NCI-H2081 (cell line): ENCODE data around the gene SLC13A3.

Experiments
- DNase-seq, 2 experiments: peaks; one replicate each; lab custom pipeline; 2025; lab: John Stamatoyannopoulos, UW

The SLC13A3 gene

DNA sequence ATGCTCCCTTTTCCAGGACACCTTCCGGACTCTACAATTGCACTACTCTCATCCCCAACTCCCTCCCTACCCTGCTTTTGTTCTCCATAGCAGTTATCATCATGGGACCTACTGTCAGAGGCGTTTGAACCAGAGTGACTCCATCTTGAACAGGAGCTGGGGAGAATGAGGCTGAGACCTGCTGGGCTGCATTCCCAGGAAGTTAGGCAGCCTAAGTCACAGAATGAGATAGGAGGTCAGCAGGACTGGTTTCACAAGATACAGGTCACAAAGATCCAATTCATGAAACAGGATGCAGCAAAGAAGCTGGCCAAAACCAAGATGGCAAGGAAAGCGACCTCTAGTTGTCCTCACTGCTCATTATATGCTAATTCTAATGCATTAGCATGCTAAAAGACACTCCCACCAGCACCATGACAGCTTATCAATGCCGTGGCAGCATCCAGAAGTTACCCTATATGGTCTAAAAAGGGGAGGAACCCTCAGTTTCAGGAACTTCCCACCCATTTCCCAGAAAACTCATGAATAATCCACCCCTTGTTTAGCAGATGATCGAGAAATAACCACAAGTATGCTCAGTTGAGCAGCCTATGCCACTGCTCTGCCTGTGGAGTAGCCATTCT, 15.6 kb downstream of the SLC13A3 start:
- DNase-seq, result no peak

DNA sequence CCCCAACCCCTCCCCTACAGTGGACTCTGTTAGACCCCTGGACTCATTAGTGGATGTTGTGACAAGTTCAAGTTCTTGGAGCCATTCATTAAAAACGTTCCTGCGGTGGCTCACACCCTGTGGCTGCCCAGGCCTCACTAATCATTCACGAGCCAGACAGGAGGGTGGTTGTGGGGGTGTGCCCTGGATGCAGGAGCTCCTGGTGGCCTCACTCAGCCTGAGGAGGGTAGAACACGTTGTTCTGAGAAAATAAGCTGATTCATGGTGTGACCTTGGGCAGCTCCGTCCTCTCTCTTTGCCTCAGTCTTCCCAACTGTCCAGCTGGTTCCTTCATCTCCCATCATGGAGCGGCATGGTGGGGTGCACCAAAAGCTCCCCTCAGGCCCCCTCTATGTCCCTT, 16.7 kb downstream of the SLC13A3 start:
- DNase-seq, result no peak

DNA sequence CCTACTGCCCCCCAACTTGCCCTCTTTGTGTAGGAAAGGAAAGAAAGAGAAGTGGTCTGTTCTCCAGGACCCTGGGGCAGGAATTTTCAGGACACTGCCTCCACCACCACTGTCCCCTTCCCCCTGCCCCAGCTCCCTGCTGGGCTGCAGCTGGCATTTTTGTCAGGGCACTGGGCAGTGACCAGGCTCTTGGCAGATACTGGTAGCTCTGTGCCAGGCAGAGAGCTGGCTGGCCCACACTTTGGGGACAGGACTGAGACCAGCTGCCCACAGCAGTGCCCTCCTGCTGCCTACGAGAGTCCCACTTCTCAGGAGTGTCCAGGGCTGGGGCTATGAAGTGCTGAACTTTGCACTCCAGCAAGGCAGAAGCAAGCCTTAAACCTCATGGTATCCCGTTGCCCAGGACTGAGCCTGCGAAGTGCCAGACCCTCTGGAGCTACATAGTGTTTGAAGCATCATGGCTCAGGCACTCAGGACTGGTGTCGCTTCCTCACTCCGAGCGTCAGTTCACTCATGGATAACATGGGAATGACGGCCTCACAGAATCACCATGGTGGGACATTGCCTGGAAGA, 19.3 kb downstream of the SLC13A3 start:
- no peak for DNase-seq

DNA sequence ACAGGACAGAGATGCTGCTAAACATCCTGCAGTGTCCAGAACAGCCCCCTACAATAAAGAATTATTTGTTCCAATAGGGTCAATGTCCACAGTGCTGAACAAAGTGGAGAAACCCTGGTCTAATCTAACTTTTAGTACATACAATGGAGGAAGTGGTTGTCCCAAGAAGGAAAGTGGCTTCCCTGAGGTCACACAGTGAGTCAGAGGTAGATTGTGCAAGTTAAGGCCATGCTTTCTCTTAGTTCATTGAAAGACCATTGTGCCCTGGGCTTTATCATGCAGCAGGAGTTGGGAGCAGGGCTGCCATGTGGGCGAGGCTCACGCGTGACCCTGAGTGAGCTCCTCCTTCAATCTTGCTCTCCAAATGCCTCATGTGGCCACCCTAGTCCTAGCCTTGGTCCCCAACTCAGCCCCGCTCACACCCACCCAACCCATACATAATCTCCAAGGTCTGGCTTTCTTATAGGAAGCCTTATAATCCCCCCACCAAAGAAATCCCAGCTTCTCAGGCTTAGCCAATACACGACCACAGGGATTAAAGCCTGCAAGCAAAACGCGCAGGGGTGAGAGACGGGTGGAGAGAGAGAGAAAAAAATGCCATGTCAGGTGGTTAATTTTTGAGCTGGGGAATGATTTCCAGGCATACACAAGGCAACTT, 19.9 kb downstream of the SLC13A3 start:
- no peak for DNase-seq

DNA sequence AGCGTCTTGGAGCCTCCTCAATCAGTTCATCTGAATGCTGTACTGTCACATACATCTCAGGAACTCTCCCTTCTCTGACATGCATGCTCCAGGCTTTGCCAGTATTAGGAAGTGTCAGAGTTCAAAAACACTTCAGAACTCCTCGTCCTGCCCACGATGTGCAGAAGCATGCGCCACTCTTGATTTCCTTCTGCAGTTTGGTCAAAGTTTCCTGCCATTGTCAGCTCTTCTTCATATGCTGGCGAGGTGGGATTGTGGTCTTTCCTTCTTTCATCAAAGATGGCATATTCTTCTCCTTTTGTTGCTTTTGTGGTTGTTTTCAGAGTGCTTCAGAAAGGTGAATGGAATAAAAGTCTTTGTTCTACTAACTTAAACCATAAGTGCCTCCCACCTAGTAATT, 21.0 kb downstream of the SLC13A3 start:
- DNase-seq, result no peak

DNA sequence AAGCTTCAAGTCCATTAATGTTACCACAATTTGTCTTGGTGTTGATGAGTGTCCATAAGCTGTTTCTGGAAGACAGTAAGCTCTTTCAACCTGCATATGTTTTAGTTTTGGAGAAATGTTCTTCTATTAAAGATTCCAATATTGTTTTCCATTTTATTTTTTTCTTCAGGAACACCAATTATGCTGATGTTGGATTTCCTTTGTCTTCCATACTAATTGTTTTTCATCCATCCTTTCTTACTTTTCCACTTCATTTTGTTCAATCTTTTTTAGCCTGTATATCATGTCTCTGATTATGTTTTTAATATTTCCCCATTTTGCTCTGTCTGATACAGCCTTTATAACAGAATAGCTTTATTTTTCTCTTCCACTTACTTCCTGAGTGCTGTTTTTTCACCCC, 21.9 kb downstream of the SLC13A3 start:
- no peak for DNase-seq

DNA sequence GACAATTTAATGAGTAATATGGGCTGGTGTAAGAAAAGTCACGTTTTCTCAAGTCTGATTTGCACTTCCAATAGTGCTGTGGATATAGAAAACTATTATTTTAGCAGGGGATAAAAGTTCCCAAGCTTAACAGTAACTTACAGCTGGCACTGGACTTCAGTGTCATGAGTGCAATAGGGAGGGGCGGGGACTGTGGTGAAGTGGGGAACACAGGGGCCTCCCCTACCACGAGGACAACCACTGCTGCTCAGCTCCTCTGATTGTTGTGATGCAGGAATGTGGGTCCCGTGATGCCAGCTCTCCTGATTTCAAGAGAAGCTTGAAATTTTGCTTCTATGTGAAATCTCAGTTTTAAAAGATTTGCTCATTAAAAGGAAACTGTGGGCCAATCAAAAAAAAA, 24.0 kb downstream of the SLC13A3 start:
- DNase-seq, result no peak

DNA sequence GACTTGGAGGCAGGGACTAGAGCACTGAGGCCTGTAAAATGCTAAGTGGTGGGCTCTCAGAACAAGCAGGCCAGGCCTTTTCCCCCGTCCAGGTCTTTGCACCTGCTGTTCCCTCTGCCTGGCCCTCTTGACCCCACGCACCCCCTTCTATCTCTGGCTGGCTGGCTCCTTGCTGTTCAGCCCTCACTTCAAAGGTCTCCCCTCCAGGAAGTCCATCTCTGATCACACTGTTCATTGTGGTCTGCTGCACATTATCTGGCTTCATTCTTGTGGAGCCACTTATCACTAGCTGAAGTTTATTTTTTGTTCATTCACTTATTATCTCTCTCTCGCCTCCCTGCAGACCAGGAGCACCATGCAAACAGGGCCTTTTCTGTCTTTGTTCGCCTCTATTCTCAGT, 24.5 kb downstream of the SLC13A3 start:
- DNase-seq, result no peak

DNA sequence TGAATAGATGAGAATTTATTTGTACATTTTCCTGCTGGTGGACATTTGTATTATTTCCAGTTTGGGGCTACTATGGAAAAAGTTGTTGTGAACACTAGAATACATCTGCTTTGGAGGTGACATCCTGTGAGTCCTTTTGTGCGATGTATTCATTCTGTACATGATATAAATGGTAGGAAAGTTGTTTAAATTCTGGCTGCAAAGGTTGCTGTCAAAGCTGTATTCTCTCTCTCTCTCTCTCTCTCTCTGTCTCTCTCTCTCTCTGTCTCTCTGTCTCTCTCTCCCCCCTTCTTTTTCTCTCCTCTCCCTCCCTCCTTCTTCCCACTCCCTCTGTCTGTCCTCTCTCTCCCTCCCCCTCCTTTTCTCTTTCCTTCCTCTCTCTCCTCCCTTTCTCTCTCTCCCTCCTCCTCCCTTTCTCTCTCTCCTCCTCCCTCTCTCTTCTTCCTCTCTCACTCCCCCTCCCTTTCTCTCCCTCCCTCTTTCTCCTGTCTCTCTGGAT, 25.3 kb downstream of the SLC13A3 start:
- DNase-seq, result no peak

DNA sequence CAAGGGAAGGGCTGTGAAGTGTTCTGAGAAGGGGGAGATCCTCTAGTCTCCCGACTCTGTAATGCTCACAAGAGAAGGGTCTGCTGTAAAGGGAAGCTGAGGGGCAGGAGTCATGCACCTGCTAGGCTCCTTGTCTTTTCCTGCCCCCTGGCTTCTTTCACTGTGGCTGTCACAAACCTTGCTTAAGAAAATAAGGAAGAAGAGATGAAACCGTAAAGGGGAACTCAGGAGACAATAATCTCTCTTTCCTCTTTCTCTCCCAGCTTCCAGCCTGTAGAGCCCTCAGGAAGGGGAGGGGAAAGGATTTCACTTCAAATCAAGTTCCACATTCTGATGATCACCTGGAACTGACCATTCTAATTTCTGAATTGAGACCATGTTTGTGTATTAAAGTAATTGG, 26.3 kb downstream of the SLC13A3 start:
- DNase-seq, result no peak

DNA sequence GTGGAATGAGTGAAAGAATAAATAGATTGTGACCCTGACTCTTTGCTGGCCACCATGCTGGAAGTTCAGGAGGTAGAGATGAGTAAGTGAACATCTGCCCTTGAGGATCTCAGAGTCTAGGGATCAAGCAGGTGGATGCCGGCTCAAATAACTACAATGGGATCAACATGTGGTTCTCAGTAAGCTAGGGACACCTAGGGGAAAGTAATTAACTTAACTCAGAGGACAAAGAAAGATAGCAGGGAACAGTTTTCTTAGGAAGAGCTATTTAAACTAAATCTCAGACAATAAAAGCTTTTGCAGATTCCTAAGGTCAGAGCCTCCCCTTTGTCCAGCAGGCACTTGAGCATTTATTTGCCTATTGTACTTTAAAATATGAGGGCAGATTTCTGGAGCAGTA, 29.1 kb downstream of the SLC13A3 start:
- no peak for DNase-seq

DNA sequence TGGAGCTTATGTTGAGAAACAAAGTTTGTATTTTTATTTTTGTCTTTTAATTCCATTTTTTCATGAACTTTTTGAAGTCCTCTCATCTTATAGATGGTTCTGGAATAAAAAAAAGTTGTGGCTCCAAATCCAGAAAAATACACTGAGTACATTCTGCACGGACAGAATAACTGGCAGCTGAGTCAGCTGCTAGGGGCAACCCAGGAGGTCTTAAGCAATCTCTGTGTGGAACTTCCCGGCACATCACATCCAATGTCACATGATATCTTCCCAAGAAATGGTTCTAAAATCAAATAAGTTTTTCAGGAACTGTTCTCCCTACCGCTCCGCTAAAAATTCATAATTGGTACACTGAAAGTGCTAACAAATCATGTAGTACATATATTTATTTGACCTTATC, 29.8 kb downstream of the SLC13A3 start:
- DNase-seq, result no peak

DNA sequence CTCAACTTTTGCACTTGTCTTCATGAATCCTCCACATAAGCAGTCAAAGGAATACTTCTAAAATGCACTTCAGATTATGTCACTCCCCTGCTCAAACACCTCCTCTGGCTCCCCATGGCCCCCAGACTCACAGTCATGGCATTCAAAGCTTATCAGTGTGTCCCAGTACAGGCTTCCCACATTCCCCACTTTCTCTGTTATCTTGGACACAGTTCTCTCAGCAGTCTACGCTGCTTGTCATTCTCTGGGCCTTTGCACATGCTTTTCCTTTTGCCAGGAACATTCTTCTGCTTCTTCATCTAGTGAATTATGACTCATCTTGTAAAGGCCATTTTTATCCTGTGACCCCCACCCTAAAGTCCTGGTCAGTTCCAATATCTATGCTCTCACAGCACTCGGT, 31.8 kb downstream of the SLC13A3 start:
- no peak for DNase-seq

DNA sequence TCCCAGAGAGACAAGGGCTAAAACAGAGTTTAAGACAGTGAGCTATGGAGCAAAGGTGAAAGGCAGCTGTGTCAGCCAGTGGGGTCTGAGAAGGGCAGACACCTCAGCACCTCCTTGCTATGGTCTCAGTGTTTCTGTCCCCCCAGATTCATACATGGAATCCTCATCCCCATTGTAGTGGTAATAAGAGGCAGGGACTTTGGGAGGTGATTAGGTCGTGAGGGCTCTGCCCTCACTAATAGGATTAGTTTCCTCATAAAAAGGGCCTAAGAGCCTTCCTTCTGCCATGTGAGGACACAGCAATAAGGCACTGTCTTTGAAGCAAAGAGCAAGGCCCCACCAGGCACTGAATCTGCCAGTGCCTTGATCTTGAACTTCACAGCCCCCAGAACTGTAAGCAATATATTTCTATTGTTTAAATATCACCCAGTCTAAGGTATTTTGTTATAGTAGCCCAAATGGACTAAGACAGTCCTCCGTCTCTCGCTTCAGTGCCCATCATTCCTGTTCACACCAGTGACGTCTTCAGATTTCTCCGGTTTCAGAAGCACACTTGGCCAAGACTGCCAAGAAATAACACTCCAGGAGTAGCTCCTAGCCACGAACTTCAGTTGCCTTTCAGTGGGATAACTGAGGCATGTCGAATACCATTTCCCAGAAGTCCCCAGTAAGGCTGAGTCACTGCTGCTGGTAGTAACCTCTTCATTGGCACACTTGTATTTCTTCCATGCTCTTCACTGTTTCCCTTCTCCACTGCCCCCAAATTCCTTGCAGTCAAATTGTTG, 32.8 kb downstream of the SLC13A3 start:
- DNase-seq, result no peak

DNA sequence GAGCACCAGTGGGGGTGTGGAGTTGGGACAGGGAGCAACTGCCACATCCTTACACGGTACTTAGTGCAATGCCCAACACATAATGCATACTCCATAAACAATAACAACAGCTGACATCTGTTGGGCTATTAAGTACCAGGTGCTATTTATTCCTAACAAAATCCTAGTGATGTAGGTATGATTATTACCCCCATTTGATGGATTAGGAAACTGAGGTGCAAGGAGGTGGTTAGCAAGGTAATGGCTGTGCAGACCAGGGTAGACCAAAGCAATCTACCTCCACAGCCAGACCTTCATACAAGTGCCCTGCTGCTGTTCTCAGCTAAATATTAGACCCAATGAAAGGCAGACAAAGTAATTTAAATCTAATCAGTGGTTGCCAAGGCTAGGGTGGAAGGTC, 36.8 kb downstream of the SLC13A3 start:
- no peak for DNase-seq

DNA sequence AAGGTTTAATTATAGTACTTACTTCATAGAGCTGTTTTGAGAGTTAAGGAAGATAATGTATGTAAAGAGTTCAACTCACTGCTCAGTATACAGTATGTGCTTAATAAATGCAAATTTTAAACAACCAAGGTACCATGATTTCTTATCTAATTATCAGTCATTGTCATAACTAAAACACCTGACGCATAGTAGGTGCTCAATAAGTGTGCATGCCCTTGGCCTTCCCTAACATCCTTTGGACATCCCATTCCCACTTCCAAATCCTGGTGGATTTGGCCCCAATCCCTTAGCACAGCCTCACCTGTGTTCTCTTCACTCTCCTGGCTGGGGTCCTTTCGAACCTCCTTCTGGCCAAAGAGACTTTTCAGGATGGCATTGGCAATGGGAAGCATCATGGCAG, 41.1 kb downstream of the SLC13A3 start:
- no peak for DNase-seq

DNA sequence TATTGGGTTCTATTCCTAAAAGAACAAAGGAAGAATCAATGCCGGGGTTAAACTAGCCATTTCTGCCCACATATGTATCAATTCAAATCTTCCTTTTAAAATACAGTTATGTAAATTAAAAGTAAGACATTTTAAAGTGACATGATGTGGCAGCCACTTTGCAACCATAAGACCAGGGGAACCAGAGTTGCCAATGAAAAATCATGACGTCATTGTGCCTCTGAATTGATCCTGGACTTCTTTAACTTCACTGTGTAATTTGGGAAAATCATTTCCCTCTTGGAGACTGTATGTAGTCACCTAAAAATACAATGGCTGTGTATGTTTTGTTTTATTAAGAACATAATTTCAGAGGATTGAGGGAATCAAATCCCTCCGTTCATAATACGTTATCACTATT, 42.2 kb downstream of the SLC13A3 start:
- DNase-seq, result no peak

DNA sequence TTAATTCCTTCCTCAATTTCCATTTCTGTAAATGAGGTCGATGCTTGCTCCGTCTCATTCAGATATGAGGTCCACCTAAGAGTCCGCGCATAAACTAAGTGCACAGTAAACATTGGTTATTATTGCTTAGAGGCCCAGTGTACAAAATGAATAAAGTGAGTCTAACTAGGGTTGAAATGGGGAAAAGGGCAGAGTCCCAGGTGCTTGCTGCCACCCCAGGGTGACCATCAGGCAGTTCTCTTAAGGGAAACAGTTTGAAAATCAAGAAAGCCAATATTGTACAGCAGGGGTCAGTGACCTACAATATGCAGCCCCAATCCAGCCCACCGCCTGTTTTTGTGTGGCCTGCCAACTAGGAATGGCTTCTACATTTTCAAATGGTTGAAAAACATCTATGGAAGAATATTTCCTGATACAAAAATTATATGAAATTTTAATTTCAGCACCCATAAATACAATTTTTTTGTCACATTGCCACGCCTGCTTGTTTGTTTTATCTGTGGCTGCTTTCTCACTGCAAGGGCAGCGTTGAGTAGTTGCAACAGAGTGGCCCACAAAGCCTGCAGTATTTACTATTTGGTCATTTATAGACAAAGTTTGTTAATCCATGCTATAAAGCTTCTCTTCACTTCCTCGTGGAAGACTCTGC, 43.3 kb downstream of the SLC13A3 start:
- no peak for DNase-seq

DNA sequence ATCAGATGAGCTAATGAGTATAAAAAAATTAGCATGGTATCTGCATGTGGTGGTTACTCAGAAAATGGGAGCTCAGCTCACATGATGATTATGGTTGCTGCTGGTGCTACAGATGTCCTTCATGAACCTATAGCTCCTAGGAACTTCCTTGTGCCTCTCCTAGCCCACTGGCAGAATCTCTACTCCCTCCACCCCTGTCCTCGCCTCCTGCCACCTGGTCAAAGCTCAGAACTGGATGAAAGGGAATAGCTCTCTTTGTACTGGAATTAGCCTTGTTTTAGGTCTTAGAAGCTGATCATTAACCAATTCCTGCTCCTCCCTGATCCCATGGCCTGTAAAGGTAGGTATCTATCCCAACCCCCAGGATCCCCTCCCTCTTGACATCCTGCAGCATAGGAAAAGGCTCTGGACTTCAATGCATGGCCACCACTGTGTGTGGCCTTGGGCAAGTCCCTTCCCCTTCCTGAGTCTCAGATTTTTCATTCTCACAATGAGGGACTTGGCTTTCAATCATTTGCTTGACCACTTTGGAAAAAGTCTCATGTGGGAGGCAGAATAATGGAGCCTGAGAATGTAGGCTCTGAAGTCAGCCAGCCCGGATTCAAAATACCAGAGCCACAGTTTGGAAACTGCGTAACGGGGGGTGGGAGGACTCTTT, 43.9 kb downstream of the SLC13A3 start:
- no peak for DNase-seq

DNA sequence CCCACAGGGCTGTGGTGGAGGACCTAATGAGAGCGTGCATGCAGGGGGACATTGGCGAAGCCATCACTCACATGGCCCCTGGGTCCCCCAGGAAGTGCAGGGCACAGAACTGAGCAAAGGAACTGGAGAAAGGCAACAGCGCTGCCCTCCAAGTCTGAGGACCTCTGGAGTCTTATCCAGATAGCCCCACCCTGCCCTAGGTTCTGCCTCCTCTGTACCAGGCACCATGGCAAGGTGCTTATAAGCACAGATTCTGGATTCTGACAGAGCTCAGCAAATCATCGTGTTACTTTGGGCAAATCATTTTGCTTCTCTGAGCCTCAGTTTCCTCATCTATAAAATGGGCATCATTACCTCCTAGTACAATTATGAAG, 44.5 kb downstream of the SLC13A3 start:
- DNase-seq, result no peak

DNA sequence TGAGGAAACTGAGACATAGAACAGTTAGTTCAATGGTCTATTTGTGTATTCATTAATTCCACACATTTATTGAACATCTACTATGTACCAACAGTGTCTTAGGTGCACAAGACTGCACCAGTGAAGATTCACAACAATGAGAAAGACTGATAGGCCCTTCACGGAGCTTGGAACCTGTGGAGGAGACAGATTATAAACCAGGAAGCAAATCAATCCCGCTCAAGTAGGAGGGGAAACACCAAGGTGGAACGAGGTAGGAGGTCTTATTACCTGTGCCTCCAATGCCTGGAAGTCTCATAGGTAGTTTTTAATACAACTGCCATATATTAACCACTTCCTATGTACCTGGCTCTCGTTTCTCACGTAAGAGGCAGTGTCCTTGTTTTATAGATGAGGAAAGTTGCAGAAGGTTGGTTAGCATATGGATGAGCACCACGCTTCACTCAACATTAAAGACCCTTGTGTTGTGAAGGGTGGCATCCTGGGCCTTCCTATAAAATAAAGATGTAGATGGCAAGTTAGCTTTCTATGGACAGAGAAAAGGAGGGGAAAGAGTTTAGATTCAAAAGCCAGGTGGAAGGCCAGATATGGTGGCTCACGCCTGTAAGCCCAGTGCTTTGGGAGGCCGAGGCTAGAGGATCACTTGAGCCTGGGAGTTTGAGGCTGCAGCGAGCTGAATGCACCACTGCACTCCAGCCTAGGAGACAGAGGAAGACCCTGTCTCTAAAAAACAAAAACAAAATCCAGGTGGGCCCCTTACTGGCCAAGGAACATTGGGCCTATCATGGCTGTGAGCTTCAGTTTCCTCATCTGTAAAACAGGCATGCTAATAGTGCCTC, 45.1 kb downstream of the SLC13A3 start:
- DNase-seq, result no peak
